Right lobe of liver (tissue), 6 donors: ENCODE results near the gene SLC25A42. TPM values are rescaled to one million over a fixed set of nuclear protein-coding genes. Genes with fewer than 3 reads are reported as not detected.

Experiments
- ATAC-seq, 4 donors: fragments of 200-7000 bp; cut with Tn5 transposase; one replicate each; pipeline ENCODE4 v1.9.1; 2020; ENCODE audit warnings: mild to moderate bottlenecking in 4 of 4, moderate library complexity in 4 of 4
- DNase-seq, 3 donors: peaks; one replicate each; pipeline ENCODE4 v3.0.0-alpha.2; 2020
- H3K27ac ChIP-seq, 3 donors: fragments of 200-600 bp; one replicate each; pipeline ENCODE4 v1.8.0; 2022
- H3K27me3 ChIP-seq, 2 donors: fragments of 200-600 bp; one replicate each; pipeline ENCODE4 v1.8.0; 2022
- H3K36me3 ChIP-seq, 4 donors: fragments of 200-600 bp; sonication (generic) in 1 of 4; one replicate each; pipeline versions ENCODE4 v1.5.1 to v1.8.0; 2017 to 2022; ENCODE audit warnings: control low read depth in 1 of 4
- H3K4me1 ChIP-seq, 4 donors: fragments of 200-600 bp; sonication (generic) in 1 of 4; one replicate each; pipeline versions ENCODE4 v1.5.1 to v1.8.0; 2017 to 2022; ENCODE audit warnings: control low read depth in 1 of 4
- H3K4me3 ChIP-seq, 3 donors: fragments of 200-600 bp; one replicate each; pipeline ENCODE4 v1.8.0; 2022
- H3K9me3 ChIP-seq, 4 donors: fragments of 200-600 bp; sonication (generic) in 1 of 4; one replicate each; pipeline versions ENCODE4 v1.5.1 to v1.8.0; 2017 to 2022; ENCODE audit warnings: control low read depth in 1 of 4
- POLR2A ChIP-seq: fragments of 450-650 bp; IDR thresholded peaks from one replicate; pipeline ENCODE4 v1.6.1; 2017; ENCODE audit warnings: antibody characterized with exemption, mild to moderate bottlenecking
- WGBS: methylation state at CpG from one replicate; pipeline ENCODE4 v1.1.6; 2018; ENCODE audit warnings: low coverage, low lambda C conversion rate; ENCODE audit not compliant: insufficient coverage; ENCODE audit errors: missing lambda C conversion rate; 5-methylcytosine and 5-hydroxymethylcytosine counted together
- intact Hi-C, 2 donors: fragments of 100-400 bp; cut with DNase I; formaldehyde crosslinking; loops; one replicate each; pipeline versions ENCODE4 v1.11.2 to v1.14.1; 2022
- total RNA-seq, 6 experiments: library from RNA; depleted of rRNA in 2 of 6; stranded (reverse); fragments of >200 nt in 2 of 6; fragmentation: NEBNext Ultra II Directional in 3 of 6; extraction: Animal tissue kit (Norgen Biotek cat#: 25700) in 3 of 6; gene quantifications; one replicate each; pipeline versions ENCODE4 v1.1.0 to v1.2.4, GENCODE V29; 2016 to 2023
- TF ChIP-seq, protein P1 (sequence below), 4 donors: fragments of 200-600 bp in 3 of 4; fragments of 450-650 bp in 1 of 4; IDR thresholded peaks; one replicate each; pipeline versions ENCODE4 v1.5.1 to v1.8.0; 2016 to 2022; ENCODE audit warnings: antibody characterized with exemption in 4 of 4, mild to moderate bottlenecking in 2 of 4
- donor health status: DM: no; HTN: yes; CAD: no.
- donor health status: DM: no; HTN: no; CAD: no.
- donor health status: DM: no; HTN: no; CAD: no.
- donor health status: DM: no; HTN: yes; CAD: no.
- donor health status: DM: no; HTN: yes; CAD: no.

SLC25A42 gene
- total RNA-seq, 6 experiments from 2014 or later, result 20.7 to 80.7 (median 69.7) TPM

DNA sequence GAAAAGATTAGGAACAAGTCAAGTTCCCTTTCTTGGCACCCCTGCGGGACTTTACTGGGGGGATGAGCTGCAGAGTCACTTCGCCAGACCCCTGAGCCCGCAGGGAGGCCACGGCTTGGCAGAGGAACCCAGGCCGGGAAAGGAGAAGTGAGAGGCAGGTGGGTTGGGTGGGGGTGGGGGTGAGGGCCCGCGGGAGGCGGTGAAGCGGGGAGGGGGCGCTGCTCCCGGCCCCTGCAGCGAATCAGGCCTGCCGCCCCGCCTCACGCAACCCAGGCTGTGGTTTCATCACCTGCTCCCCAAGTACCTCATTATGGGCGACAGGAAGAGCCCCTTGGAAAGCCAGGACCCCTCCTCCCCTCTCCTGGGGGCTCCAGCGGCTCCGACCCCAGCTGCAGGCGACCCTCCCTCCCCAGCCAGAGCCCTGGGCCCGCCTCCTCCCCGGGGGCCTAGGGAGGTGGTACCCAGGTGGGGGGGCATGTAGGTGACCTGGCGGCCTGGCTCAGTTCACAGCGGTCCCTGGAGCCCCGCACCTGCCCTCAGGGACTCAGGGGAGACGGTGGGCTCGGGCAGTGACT, 96.8 kb downstream of the SLC25A42 start:
- Histone ChIP-seq H3K4me3 (no peak overlapping the region), H3K36me3 (no peaks in the 10 kb centered on the region), H3K27me3 (no peaks in the 10 kb centered on the region), H3K4me1 (no peaks in the 10 kb centered on the region), H3K27ac (no peak overlapping the region), H3K9me3 (no peaks in the 10 kb centered on the region)
- intact Hi-C loops, result no loop called here
- WGBS, result 41% methylated on average over 8 of the region's 26 CpGs
- ATAC-seq, result peak in 1 of 4 donors; percentile 15
- no peak for DNase-seq
- TF ChIP-seq POLR2A, result no peak
- TF ChIP-seq, protein P1, sequence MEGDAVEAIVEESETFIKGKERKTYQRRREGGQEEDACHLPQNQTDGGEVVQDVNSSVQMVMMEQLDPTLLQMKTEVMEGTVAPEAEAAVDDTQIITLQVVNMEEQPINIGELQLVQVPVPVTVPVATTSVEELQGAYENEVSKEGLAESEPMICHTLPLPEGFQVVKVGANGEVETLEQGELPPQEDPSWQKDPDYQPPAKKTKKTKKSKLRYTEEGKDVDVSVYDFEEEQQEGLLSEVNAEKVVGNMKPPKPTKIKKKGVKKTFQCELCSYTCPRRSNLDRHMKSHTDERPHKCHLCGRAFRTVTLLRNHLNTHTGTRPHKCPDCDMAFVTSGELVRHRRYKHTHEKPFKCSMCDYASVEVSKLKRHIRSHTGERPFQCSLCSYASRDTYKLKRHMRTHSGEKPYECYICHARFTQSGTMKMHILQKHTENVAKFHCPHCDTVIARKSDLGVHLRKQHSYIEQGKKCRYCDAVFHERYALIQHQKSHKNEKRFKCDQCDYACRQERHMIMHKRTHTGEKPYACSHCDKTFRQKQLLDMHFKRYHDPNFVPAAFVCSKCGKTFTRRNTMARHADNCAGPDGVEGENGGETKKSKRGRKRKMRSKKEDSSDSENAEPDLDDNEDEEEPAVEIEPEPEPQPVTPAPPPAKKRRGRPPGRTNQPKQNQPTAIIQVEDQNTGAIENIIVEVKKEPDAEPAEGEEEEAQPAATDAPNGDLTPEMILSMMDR (IDR thresholded peaks at IDR 0.05), result no peak

- Histone ChIP-seq H3K27me3 (no peaks in the 10 kb centered on the region), H3K4me3 (no peak overlapping the region), H3K4me1 (no peaks in the 10 kb centered on the region), H3K9me3 (no peaks in the 10 kb centered on the region), H3K27ac (no peak overlapping the region), H3K36me3 (no peaks in the 10 kb centered on the region)
- DNase-seq (no peak), ATAC-seq (peak in 2 of 4 donors; percentile 7 to 14)
- no CpG with 5 or more reads among the region's 7 CpGs for WGBS
- TF ChIP-seq, protein P1 (IDR thresholded peaks at IDR 0.05), result no peak
- TF ChIP-seq POLR2A, result no peak
- intact Hi-C loops, result no loop called here
Observed at GRCh38 chr19:19162495-19162894, 98.7 kb downstream of the SLC25A42 start.

Other genes with a start within 250 kb of the SLC25A42 start
- gene UPF1, start 232.0 kb upstream of the SLC25A42 start, total RNA-seq, result 10 to 100 TPM; 34.0 to 61.0 (median 41.3) TPM
- not detected for gene CERS1, start 167.8 kb upstream of the SLC25A42 start, total RNA-seq
- 100 to 1,000 TPM in 3 of 6 experiments, 10 to 100 TPM in 3; 67.4 to 240 (median 97.1) TPM for gene COPE, start 144.6 kb upstream of the SLC25A42 start, total RNA-seq
- gene DDX49, start 144.3 kb upstream of the SLC25A42 start, total RNA-seq, result 10 to 100 TPM; 15.8 to 37.9 (median 18.5) TPM
- 1 to 10 TPM; 2.3 to 4.7 (median 3.2) TPM for gene HOMER3, start 122.8 kb upstream of the SLC25A42 start, total RNA-seq
- gene SUGP2, start 30.5 kb upstream of the SLC25A42 start, total RNA-seq, result 10 to 100 TPM; 17.4 to 36.4 (median 30.0) TPM
- gene ARMC6, start 30.4 kb upstream of the SLC25A42 start, total RNA-seq, result 10 to 100 TPM; 19.3 to 64.8 (median 41.4) TPM
- gene TMEM161A, start 74.5 kb downstream of the SLC25A42 start, total RNA-seq, result 10 to 100 TPM; 20.2 to 29.4 (median 22.2) TPM
- gene MEF2B, start 106.3 kb downstream of the SLC25A42 start, total RNA-seq, result 1 to 10 TPM in 2 of 6 experiments, under 1 TPM in 2, not detected in 2; 0.24 to 2.1 (median 0.97) TPM
- gene BORCS8, start 128.2 kb downstream of the SLC25A42 start, total RNA-seq, result 10 to 100 TPM in 3 of 6 experiments, 1 to 10 TPM in 3; 6.0 to 12.2 (median 9.8) TPM
- 10 to 100 TPM; 13.8 to 21.2 (median 17.3) TPM for gene RFXANK, start 128.3 kb downstream of the SLC25A42 start, total RNA-seq
- 10 to 100 TPM in 1 of 6 experiments, 1 to 10 TPM in 5; 2.6 to 11.3 (median 5.4) TPM for gene NR2C2AP, start 139.4 kb downstream of the SLC25A42 start, total RNA-seq
- gene NCAN, start 148.0 kb downstream of the SLC25A42 start, total RNA-seq, result under 1 TPM in 4 of 6 experiments, not detected in 2; 0.04 to 0.07 (median 0.06) TPM
- gene TM6SF2, start 209.3 kb downstream of the SLC25A42 start, total RNA-seq, result 10 to 100 TPM; 10.9 to 64.1 (median 25.3) TPM